ENCODE measurements around the gene PAIP2B.

Gene PAIP2B

GRCh38 chr2:71174207-71174606 lies 52.7 kb downstream of the PAIP2B start:
- no peak overlapping the region for H3K4me3 ChIP-seq (ENCODE audit: low read depth, low read length)
- no peak for DNase-seq (ENCODE audit: low read depth)
- no peak for TF ChIP-seq CTCF (conservative IDR thresholded peaks at IDR 0.05; ENCODE audit: low read depth, low read length)

GRCh38 chr2:71173096-71173495 lies 53.8 kb downstream of the PAIP2B start:
- H3K4me3 ChIP-seq (ENCODE audit: low read depth, low read length): no peak overlapping the region
- DNase-seq (ENCODE audit: low read depth): no peak
- TF ChIP-seq CTCF (conservative IDR thresholded peaks at IDR 0.05; ENCODE audit: low read depth, low read length): no peak

- no peak for DNase-seq (ENCODE audit: low read depth)
- TF ChIP-seq CTCF (conservative IDR thresholded peaks at IDR 0.05; ENCODE audit: low read depth, low read length): no peak
Measured at GRCh38 chr2:71166812-71167211, 60.1 kb downstream of the PAIP2B start.

GRCh38 chr2:71157124-71157793 lies 69.6 kb downstream of the PAIP2B start:
- peak; percentile 45 for DNase-seq (ENCODE audit: low read depth)
- H3K4me3 ChIP-seq (ENCODE audit: low read depth, low read length): peak overlapping the region; percentile 32
- TF ChIP-seq CTCF (conservative IDR thresholded peaks at IDR 0.05; ENCODE audit: low read depth, low read length): peak; percentile 79

More at GRCh38 chr2:71166812-71167211, 60.1 kb downstream of the PAIP2B start:
- H3K4me3 ChIP-seq (ENCODE audit: low read depth, low read length): no peak overlapping the region

GRCh38 chr2:71156573-71156972 lies 70.3 kb downstream of the PAIP2B start:
- no peak overlapping the region for H3K4me3 ChIP-seq (ENCODE audit: low read depth, low read length)
- DNase-seq (ENCODE audit: low read depth): peak; percentile 50

GRCh38 chr2:71155846-71156245 lies 71.1 kb downstream of the PAIP2B start:
- DNase-seq (ENCODE audit: low read depth): no peak
- no peak overlapping the region for H3K4me3 ChIP-seq (ENCODE audit: low read depth, low read length)
- no peak for TF ChIP-seq CTCF (conservative IDR thresholded peaks at IDR 0.05; ENCODE audit: low read depth, low read length)

More at GRCh38 chr2:71156573-71156972, 70.3 kb downstream of the PAIP2B start:
- no peak for TF ChIP-seq CTCF (conservative IDR thresholded peaks at IDR 0.05; ENCODE audit: low read depth, low read length)

- DNase-seq (ENCODE audit: low read depth): peak; percentile 20
Measured at GRCh38 chr2:71154798-71155197, 72.1 kb downstream of the PAIP2B start.

More at GRCh38 chr2:71154798-71155197, 72.1 kb downstream of the PAIP2B start:
- TF ChIP-seq CTCF (conservative IDR thresholded peaks at IDR 0.05; ENCODE audit: low read depth, low read length): peak; percentile 38
- H3K4me3 ChIP-seq (ENCODE audit: low read depth, low read length): no peak overlapping the region
